Activated naive CD4-positive, alpha-beta T cell treated with anti-CD3 and anti-CD28 coated beads, Interleukin-2, amount 50 U/mL, for 72 hours (primary cell): ENCODE results near the gene SUSD6. TPM values are rescaled to one million over a fixed set of nuclear protein-coding genes. Genes with fewer than 3 reads are reported as not detected.

ENCODE experiments used
- ATAC-seq, 2 donors: fragments of 150-1000 bp; cut with Tn5 transposase; 2 replicates each; pipeline ENCODE4 v1.10.0; 2021; ENCODE audit warnings: mild to moderate bottlenecking in 2 of 2, moderate library complexity in 2 of 2
- DNase-seq, 2 donors: peaks; one replicate each; pipeline ENCODE4 v3.0.0; 2021 to 2022; ENCODE audit warnings: low spot score in 2 of 2
- H3K27ac Mint-ChIP-seq, 2 donors: one replicate each; pipeline ENCODE4 v1.8.0; 2022; ENCODE audit warnings: mild to moderate bottlenecking in 2 of 2, mixed read lengths in 2 of 2
- H3K36me3 Mint-ChIP-seq, 2 donors: one replicate each; pipeline ENCODE4 v1.8.0; 2022; ENCODE audit warnings: mixed read lengths in 2 of 2
- H3K9me3 Mint-ChIP-seq, 2 donors: one replicate each; pipeline ENCODE4 v1.8.0; 2022; ENCODE audit warnings: mixed read lengths in 2 of 2
- total RNA-seq, 2 donors: library from RNA; stranded (reverse); gene quantifications; one replicate each; pipeline ENCODE4 v1.2.3, GENCODE V29; 2022

Gene SUSD6
- total RNA-seq, 2 donors from 2014 or later = 54.1 to 98.6 TPM

DNA sequence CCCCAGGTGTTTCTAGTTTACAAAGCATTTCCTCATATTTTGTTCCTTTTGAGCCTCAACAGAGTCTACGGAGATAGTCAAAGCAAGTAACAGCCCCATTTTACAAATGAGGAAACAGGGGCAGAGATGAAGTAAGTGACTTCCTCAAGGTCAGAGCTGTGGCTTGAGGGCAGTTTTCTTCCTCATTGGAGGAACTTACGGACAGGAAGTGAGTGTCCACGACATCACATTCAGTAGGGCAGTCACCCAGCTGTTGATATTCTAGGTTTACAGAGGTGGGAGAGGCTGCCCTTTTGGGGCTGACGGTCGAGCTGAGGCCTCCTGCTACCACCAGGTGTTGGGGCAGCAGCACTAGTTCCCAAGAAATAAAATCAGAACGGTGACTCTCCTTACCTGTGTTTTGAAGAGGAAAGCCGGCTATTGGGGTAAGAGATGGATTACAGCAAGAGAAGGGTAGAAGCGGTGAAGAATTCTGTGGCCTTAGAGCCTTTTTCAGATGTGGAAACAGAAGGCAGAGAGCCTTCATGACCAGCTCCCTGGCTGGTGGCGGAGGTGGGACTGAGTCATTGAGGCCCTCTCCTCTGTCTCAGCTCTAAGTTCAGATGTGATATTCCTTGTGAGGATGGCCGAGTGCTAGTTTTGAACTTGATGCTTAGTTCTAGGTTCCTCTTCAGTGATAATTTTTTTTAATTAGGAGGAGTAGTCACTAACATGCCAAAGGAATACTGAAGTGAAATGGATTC lies 41.7 kb downstream of the SUSD6 start:
- ATAC-seq = peak; percentile 53 to 70
- DNase-seq = no peak
- Mint-ChIP-seq H3K9me3 (no peaks in the 10 kb centered on the region), H3K27ac (peak overlapping the region; percentile 83 to 89), H3K36me3 (peaks cover 3 to 11% of the 10 kb centered on the region in 2 donors)

DNA sequence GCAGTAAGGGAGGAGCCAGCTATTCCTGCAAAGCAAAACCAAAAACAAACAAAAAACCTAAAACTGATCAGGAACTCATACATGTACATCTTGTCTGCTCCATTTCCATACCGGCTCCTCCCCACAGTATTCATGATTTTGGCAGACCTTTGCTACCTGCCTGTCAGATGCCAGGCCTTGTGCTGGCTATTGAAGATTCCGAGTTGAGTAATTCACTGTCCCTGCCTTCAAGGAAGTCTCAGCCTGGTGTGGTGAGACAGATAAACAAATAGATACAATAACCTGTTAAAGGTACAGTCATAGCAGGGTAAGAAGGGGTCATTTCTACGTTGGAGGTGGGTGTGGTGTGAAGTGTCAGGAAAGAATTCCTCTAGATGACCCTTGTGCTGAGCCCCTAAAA lies 42.7 kb downstream of the SUSD6 start:
- DNase-seq = no peak
- no peak for ATAC-seq
- Mint-ChIP-seq H3K27ac (peak overlapping the region; percentile 11 to 83), H3K36me3 (peaks cover 7 to 18% of the 10 kb centered on the region in 2 donors), H3K9me3 (no peaks in the 10 kb centered on the region)

DNA sequence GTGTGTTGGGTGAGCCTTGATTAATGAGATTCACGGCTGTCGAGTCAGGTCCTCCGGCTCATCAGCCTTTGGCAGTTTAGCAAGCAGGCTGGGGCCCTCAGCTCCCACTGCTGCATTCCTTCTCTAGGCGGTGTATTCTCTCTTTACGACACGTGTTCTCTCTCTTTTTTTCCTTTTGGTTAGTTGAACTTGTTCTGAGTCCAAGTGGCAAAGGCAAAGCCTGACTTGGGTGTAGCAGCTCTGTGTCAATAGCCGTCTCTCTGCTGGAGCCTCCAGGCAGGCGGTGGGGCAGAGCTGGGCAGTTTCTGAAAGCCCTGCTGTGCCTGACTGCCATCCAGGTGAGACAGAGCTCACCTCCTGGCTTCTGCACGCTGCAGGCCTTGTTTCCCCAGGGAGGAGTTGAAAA lies 46.6 kb downstream of the SUSD6 start:
- Mint-ChIP-seq H3K27ac (peak overlapping the region; percentile 17 to 57), H3K9me3 (no peaks in the 10 kb centered on the region), H3K36me3 (peaks cover 14 to 56% of the 10 kb centered on the region in 2 donors)
- DNase-seq (no peak), ATAC-seq (no peak)

DNA sequence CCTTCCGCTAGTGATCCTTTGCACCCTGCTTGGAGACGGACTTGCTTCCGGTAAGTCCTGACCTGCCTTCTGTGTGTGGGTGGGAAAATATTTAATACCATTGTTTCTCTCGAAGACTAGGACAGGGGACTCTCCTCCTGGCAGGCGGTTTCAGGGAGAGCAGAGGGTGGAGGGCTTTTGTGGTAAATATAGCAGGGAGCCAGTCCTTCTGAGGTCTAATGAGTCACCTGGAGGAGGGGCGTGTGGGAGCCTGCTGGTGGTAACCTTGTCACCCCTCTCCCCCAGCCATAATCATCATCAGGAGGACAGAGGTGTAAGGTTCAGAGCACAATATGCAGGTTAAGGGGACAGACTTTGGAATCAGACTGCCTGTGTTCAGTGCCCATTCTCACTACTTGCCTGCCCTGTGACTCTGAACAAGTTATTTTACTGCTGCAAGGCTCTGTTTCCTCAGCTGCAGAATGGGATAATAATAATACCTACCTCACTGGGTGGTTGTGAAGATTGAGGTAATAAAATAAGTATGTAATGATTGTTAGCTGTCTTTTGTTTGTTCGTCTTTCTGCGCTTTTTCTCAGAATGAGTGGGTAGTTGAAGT lies 47.4 kb downstream of the SUSD6 start:
- H3K27ac Mint-ChIP-seq = peak overlapping the region; percentile 57 to 58
- ATAC-seq (peak; percentile 56 to 58), DNase-seq (no peak)
- H3K36me3 Mint-ChIP-seq = peaks cover 14 to 63% of the 10 kb centered on the region in 2 donors
- H3K9me3 Mint-ChIP-seq = no peaks in the 10 kb centered on the region

DNA sequence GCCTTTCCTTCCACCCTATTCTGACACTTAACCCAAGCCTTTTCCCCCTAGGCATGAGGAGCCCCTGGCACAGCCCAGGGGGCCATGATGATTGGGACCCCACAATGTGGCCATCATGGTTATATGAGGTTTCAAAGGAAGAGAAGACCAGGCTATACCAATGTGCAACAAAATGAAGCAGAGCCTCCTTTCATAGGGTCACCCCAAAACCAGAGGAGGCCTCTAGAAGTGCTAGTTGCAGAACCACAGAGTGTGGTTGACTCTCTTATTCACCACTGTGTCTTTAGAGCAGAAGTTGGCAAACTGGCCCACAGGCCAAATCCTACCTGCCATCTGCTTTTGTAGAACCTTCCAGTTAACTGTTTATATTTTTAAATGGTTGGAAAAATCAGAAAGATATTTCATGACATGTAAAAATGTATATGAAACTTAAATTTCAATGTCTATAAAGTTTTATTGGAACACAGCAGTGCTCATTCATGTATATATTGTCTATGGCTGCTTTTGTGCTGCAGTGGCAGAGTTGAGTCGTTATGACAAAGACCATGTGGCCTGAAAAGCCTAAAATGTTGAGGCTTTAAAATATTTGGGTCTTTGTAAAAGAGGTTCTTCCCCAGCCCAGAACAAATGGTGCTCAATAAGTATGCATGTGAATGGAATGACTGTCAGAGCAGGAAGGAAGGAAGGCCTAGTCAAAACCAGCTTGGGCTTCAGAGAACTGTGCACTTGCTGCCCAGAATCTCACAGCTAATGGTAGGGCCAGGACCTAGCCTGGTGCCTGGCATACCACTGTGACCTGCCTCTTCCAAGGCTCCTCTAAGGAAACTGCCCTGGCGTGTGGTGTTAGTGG lies 49.2 kb downstream of the SUSD6 start:
- Mint-ChIP-seq H3K9me3 (no peaks in the 10 kb centered on the region), H3K36me3 (peaks cover 14 to 72% of the 10 kb centered on the region in 2 donors), H3K27ac (peak overlapping the region; percentile 57 to 77)
- ATAC-seq = peak; percentile 79 to 86
- no peak for DNase-seq

DNA sequence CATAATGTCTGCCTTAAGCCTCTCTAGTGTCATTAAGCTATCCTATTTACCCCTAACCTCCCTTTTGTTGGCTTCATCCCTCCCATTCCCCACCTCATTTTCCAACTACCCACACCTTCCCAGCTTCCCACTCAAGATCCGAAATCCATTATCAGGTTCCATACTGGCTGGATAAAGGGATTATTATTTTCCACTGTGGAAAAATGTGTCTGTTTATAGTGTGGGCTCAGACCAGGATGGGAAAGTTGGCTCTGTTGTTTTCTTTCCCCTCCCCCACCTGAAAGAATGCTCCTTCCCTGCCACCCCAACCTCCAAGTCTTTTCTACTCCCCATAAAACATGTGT lies 49.8 kb downstream of the SUSD6 start:
- Mint-ChIP-seq H3K27ac (peak overlapping the region; percentile 57 to 77), H3K36me3 (peaks cover 14 to 78% of the 10 kb centered on the region in 2 donors), H3K9me3 (no peaks in the 10 kb centered on the region)
- ATAC-seq = no peak
- no peak for DNase-seq

DNA sequence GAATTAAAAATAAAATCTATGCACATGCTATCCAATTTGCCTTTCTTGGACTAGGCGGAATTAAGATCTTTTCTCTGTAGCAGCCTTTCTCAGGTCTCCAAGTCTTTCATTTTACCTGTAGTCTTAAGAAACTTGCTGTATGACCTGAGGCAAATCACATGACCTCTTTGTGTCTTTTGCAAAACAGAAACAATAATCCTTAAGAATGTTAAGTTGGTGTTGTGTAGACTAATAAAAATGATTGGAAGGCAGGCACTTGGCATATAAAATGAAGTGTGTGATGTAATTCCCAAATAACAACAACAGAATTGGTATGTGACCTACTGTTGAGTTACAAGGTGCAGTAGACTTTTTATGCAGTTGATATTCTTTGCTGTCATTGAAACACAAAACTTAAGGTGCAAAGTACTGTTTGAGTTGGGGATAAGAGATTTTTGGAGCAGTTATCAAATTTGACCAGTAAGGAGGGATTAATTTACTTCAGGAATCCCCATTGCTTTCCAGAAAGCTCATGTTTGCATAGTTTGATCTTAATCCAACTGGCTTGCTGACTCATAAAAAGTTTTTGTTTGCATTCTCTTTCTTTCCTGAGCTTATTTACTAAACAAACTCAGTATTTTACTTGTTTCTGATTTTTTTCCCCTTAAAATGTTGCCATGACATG lies 51.4 kb downstream of the SUSD6 start:
- Mint-ChIP-seq H3K9me3 (no peaks in the 10 kb centered on the region), H3K36me3 (peaks cover 14 to 90% of the 10 kb centered on the region in 2 donors), H3K27ac (peak overlapping the region in 1 of 2 donors; percentile 75)
- ATAC-seq (no peak), DNase-seq (no peak)

DNA sequence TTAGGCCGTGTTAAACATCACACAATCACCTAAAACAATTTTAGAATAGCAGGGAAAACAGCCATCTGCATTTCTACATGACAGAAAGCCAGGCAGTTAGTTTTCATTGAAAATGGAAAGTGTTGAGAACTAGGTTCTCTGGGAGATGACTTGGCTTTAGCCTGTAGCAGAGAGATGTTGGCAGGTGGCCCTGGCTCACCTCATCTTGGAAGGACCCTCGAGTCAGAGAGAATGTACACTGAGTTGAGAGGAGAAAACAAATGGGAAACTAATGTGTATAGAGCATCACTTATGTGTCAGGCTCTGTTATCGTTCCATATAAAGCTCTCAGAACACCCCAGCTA lies 51.9 kb downstream of the SUSD6 start:
- DNase-seq (no peak), ATAC-seq (no peak)
- H3K9me3 Mint-ChIP-seq = no peaks in the 10 kb centered on the region
- H3K36me3 Mint-ChIP-seq = peaks cover 9 to 90% of the 10 kb centered on the region in 2 donors
- no peak overlapping the region for H3K27ac Mint-ChIP-seq

DNA sequence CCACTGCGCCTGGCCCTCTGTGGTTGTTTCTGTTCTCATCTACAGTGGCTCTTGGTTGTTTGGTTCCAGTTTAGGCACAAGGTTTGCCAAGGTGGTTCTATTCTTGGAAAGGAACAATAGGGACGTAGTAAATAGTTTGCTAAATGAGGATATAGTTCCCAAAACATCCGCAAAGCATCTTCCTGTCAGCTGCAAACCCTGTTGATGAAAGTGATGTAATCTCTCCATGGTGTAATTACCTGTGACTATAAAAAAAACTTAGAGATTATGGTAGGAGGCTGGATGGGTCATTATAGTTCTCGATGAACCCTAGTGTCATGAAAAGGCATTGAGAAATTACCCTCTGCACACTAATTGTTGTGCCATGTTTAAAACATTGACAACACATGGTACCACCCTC lies 52.9 kb downstream of the SUSD6 start:
- peaks cover 5 to 92% of the 10 kb centered on the region in 2 donors for H3K36me3 Mint-ChIP-seq
- DNase-seq (no peak), ATAC-seq (no peak)
- peak overlapping the region in 1 of 2 donors; percentile 90 for H3K27ac Mint-ChIP-seq
- H3K9me3 Mint-ChIP-seq = no peaks in the 10 kb centered on the region

DNA sequence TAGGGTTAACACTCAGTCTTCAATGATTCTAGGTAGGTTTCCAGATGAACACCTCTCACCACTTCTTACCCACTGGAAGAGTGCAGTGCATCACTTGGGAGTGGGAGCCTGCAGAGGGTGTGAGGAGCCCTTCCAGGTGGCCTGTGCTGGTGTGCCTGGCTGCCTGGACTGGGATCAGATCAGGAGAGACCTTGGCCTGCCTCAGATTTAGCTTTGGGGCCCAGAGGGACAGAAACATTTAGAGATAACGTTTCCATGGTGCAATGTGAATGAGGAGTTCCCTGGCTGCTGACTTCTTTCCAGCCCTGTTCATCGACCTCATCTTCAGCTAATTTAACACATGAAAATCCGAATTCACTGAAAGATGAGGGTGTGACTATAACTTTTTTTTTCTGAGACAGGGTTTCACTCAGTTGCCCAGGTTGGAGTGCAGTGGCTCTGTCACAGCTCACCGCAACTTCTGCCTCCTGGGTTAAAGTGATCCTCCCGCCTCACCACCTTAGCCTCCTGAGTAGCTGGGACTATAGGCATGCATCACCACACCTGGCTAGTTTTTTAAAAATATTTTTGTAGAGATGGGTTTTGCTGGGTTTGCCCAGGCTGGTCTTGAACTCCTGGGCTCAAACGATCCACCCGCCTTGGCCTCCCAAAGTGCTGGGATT lies 53.6 kb downstream of the SUSD6 start:
- Mint-ChIP-seq H3K36me3 (peaks cover 4 to 92% of the 10 kb centered on the region in 2 donors), H3K9me3 (no peaks in the 10 kb centered on the region), H3K27ac (no peak overlapping the region)
- no peak for ATAC-seq
- DNase-seq = no peak

DNA sequence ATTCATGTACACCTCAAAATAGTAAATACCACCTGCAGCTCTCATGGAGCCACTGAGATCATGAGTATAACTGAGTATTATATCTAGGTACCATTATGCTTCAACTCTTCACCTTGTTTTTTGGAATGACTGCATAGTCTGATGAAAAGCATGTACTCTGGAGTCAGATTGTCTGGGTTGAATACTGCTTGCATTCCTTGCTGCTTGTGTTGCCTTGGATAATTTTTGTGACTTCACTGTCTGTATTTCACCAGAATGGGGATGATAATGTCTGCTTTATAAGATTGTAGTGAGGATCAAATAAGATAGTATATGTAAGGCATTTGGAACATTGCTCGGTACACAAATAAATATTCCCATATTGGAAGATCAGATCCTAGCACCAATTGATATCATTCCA lies 54.2 kb downstream of the SUSD6 start:
- H3K36me3 Mint-ChIP-seq = peaks cover 1 to 92% of the 10 kb centered on the region in 2 donors
- no peak for DNase-seq
- H3K9me3 Mint-ChIP-seq = no peaks in the 10 kb centered on the region
- H3K27ac Mint-ChIP-seq = no peak overlapping the region
- ATAC-seq = no peak

DNA sequence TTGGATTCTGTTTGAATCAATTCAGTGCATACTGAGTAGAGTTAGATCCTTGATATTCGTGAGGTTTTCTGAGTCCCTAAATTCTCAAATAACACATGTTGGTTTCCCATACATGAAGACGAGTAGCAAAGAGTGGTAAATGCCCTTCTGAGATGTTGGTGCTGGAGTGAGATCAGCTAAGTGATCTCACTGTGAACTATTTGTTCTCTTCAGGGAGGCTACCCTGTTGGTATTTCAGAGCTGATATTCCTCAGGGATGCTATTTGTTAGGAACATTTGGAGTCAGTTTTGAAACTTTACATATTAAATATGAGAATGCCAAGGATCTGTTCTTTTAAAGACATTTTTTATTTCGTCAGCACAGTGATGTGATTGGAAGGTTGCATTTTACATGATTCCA lies 54.7 kb downstream of the SUSD6 start:
- H3K36me3 Mint-ChIP-seq = peaks cover 6 to 92% of the 10 kb centered on the region in 2 donors
- ATAC-seq (no peak), DNase-seq (no peak)
- H3K27ac Mint-ChIP-seq = peak overlapping the region in 1 of 2 donors; percentile 52
- no peaks in the 10 kb centered on the region for H3K9me3 Mint-ChIP-seq

DNA sequence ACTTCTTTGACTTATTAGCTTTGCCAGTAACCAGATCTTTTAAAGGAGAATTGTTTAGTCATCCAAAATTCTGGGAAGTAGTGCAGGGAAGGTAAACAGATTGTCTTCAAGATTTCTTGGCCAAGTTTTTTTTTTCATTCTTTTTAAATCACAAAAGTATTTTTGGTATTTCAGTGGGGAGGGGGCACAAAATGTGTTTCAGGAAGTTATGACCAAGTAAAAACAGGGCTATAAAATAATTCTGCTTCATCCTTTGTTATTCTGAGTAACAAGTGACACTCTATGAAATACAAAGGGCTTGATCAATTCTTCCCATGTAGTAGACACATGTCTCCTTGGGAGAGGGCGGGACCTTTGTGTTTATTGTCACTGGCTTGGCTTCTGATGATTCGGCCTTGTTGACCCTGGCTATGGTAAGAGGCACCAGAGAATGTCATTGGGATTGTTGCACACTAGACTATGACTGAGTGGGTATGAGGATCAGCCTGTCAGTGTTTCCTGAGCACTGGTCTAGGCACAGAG lies 55.4 kb downstream of the SUSD6 start:
- DNase-seq = no peak
- ATAC-seq = peak in 1 of 2 donors; percentile 52

DNA sequence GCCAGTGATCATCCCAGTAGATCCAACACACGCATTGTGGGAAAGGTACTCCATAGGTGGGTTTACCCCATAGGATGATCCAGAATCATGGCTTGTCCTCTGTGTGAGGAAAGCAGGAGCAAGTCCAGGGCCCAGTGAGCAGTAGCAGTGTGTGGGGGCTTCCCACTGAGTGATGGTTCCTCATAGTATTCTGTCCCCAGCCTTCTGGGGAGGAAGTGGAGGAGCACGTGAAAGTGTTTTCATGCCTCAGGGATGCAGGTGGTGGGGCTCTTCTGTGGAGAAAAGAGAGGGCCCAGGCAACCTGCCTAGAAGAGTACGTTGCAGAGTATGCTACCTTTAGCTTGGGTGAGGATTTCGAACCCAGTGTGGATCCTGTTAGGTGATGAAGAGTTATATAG lies 56.5 kb downstream of the SUSD6 start:
- Mint-ChIP-seq H3K9me3 (no peaks in the 10 kb centered on the region), H3K27ac (peak overlapping the region; percentile 52 to 57), H3K36me3 (peaks cover 6 to 83% of the 10 kb centered on the region in 2 donors)
- peak; percentile 34 to 48 for ATAC-seq
- no peak for DNase-seq

More for the DNA sequence above, 55.4 kb downstream of the SUSD6 start:
- Mint-ChIP-seq H3K9me3 (no peaks in the 10 kb centered on the region), H3K27ac (peak overlapping the region; percentile 52 to 86), H3K36me3 (peaks cover 6 to 89% of the 10 kb centered on the region in 2 donors)

DNA sequence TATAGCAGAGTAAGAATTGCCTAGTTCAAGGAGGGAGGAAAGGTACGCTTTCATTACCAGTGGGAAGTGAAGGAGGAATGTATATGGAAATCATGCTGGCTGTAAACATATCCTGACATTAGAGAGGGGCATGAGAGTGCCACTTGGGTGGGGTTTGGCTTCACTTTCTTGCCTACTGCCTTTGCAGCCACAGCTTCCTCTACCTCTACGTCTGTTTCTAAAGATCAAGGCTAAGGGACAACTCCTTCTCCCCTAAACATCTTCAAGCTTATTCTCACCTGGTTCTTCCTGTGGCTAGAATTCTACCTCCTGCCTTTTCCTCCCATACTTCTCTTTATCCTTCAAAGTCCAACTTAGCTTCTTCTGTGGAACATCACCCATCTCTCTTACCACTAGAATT lies 58.0 kb downstream of the SUSD6 start:
- ATAC-seq = no peak
- Mint-ChIP-seq H3K36me3 (peaks cover 6 to 76% of the 10 kb centered on the region in 2 donors), H3K9me3 (no peaks in the 10 kb centered on the region), H3K27ac (peak overlapping the region; percentile 9 to 84)
- DNase-seq = no peak

DNA sequence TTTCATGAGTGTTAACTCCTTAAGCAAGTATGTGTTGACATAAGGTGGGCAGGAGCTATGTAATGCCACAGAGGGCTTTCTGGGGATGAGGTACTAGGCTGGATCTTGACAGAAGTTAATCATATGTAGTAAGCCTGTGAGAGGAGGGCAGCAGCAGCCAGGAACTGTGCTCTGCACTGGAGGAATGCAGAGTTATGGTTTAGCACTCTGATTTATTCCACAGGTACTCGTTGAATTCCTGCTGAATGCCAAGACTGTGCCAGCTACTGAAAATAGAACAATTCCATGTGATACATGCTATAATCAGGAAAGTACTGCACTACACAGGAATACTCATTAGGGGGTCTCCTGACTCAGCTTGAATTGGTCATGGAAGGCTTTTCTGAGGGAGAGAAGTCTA lies 58.7 kb downstream of the SUSD6 start:
- H3K27ac Mint-ChIP-seq = peak overlapping the region; percentile 9 to 81
- ATAC-seq = no peak
- peaks cover 6 to 73% of the 10 kb centered on the region in 2 donors for H3K36me3 Mint-ChIP-seq

More for the DNA sequence above, 58.7 kb downstream of the SUSD6 start:
- DNase-seq = no peak
- H3K9me3 Mint-ChIP-seq = no peaks in the 10 kb centered on the region
